Measurements from ENCODE around the gene PPP2R1A.

- no peak for TF ChIP-seq POLR2A (IDR thresholded peaks at IDR 0.05)
- no peak for TF ChIP-seq CTCF (IDR thresholded peaks at IDR 0.05)
Observed at GRCh38 chr19:52219611-52220010, 29.8 kb downstream of the PPP2R1A start.

Measured in lower leg skin (tissue), 3 donors.